Measurements from ENCODE around the gene CDHR5. TPM values are rescaled to one million over a fixed set of nuclear protein-coding genes. Genes with fewer than 3 reads are reported as not detected.

Gene CDHR5
- polyA plus RNA-seq, 1 donor (not counting 4 experiments of a cell fraction or from before 2014, with no cell fraction given), result not detected

DNA sequence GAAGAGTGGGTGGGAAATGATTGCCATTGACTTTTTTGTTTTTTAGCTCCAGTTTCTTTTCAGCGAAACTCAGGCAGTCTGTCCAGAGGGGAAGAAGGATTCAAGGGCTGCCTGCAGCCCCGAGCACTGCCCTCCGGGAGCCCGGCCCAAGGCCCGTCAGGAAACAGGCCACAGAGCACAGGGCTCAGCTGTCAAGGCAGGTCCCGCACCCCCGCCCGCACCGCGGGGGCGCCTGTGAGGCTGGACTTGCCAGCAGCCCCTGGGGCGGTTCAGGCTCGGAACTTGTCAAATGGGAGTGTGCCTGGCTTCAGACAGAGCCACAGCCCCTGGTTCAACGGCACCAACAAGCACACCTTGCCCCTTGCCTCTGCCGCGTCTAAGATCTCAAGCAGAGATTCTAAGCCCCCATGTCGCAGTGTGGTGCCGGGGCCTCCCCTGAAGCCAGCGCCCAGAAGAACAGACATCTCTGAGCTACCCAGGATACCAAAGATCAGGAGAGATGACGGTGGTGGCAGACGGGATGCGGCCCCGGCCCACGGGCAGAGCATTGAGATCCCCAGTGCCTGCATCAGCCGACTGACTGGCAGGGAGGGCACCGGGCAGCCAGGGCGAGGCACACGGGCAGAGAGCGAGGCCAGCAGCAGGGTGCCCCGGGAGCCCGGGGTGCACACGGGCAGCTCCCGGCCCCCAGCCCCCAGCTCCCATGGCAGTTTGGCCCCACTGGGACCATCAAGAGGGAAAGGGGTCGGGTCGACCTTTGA, 17.6 kb downstream of the CDHR5 start:
- Histone ChIP-seq H3K79me2 (ENCODE audit: control insufficient read depth, insufficient read depth, low read length) (no peaks in the 10 kb centered on the region), H3K9ac (ENCODE audit: control insufficient read depth, extremely low read depth, insufficient read depth, low read length) (no peak overlapping the region), H3K4me3 (ENCODE audit: control insufficient read depth in 2 of 3, extremely low read depth in 1 of 3, insufficient read depth in 2 of 3, low read depth in 1 of 3, low read length in 3 of 3) (no peak overlapping the region), H4K20me1 (ENCODE audit: control insufficient read depth, extremely low read depth, insufficient read depth, low read length) (peaks cover 4% of the 10 kb centered on the region), H3K9me3 (ENCODE audit: control insufficient read depth, low read depth, low read length) (no peaks in the 10 kb centered on the region), H3K36me3 (ENCODE audit: control insufficient read depth in 2 of 2, extremely low read depth in 1 of 2, insufficient read depth in 2 of 2, low read length in 2 of 2) (peaks cover 55 to 72% of the 10 kb centered on the region in 2 experiments), H3K9me1 (ENCODE audit: control insufficient read depth, extremely low read depth, insufficient read depth, low read length) (no peaks in the 10 kb centered on the region), H3K27ac (ENCODE audit: control insufficient read depth, insufficient read depth, low read length) (no peak overlapping the region), H3K4me2 (ENCODE audit: control insufficient read depth, extremely low read depth, insufficient read depth, low read depth, low read length) (no peak overlapping the region), H3K27me3 (ENCODE audit: control insufficient read depth, extremely low read depth, insufficient read depth, low read length) (no peaks in the 10 kb centered on the region), H3K4me1 (ENCODE audit: control insufficient read depth, extremely low read depth, insufficient read depth, low read length) (peaks cover 13% of the 10 kb centered on the region), H2AFZ (ENCODE audit: control insufficient read depth, low read length) (no peak overlapping the region)
- FAIRE-seq (no peak), DNase-seq (ENCODE audit: low read depth, low spot score) (no peak)
- TF ChIP-seq, protein P1, sequence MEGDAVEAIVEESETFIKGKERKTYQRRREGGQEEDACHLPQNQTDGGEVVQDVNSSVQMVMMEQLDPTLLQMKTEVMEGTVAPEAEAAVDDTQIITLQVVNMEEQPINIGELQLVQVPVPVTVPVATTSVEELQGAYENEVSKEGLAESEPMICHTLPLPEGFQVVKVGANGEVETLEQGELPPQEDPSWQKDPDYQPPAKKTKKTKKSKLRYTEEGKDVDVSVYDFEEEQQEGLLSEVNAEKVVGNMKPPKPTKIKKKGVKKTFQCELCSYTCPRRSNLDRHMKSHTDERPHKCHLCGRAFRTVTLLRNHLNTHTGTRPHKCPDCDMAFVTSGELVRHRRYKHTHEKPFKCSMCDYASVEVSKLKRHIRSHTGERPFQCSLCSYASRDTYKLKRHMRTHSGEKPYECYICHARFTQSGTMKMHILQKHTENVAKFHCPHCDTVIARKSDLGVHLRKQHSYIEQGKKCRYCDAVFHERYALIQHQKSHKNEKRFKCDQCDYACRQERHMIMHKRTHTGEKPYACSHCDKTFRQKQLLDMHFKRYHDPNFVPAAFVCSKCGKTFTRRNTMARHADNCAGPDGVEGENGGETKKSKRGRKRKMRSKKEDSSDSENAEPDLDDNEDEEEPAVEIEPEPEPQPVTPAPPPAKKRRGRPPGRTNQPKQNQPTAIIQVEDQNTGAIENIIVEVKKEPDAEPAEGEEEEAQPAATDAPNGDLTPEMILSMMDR (optimal IDR thresholded peaks at IDR 0.05 in 1 of 3, IDR thresholded peaks at IDR 0.05 in 1 of 3, conservative IDR thresholded peaks at IDR 0.05 in 1 of 3; ENCODE audit: extremely low read depth in 1 of 3, insufficient read depth in 2 of 3, low read length in 3 of 3), result no peak
- no peak for TF ChIP-seq EZH2 (IDR thresholded peaks at IDR 0.05; ENCODE audit: low read length)
- dilution Hi-C loops (cut with MboI; ENCODE audit: extremely low pct_ligation_motif_present, low sequenced_read_pairs), result no loop called here

- peaks cover 9% of the 10 kb centered on the region for H3K4me1 ChIP-seq (ENCODE audit: control insufficient read depth, extremely low read depth, insufficient read depth, low read length)
- dilution Hi-C loops (cut with MboI; ENCODE audit: extremely low pct_ligation_motif_present, low sequenced_read_pairs), result no loop called here
- H3K36me3 ChIP-seq (ENCODE audit: control insufficient read depth in 2 of 2, extremely low read depth in 1 of 2, insufficient read depth in 2 of 2, low read length in 2 of 2), result peaks cover 62 to 66% of the 10 kb centered on the region in 2 experiments
- FAIRE-seq (no peak), DNase-seq (ENCODE audit: low read depth, low spot score) (no peak)
- no peaks in the 10 kb centered on the region for H4K20me1 ChIP-seq (ENCODE audit: control insufficient read depth, extremely low read depth, insufficient read depth, low read length)
- H3K4me2 ChIP-seq (ENCODE audit: control insufficient read depth, extremely low read depth, insufficient read depth, low read depth, low read length), result no peak overlapping the region
- no peak overlapping the region for H2AFZ ChIP-seq (ENCODE audit: control insufficient read depth, low read length)
- H3K27ac ChIP-seq (ENCODE audit: control insufficient read depth, insufficient read depth, low read length), result no peak overlapping the region
- H3K4me3 ChIP-seq (ENCODE audit: control insufficient read depth in 2 of 3, extremely low read depth in 1 of 3, insufficient read depth in 2 of 3, low read depth in 1 of 3, low read length in 3 of 3), result no peak overlapping the region
- H3K9me3 ChIP-seq (ENCODE audit: control insufficient read depth, low read depth, low read length), result no peaks in the 10 kb centered on the region
- no peak for TF ChIP-seq EZH2 (IDR thresholded peaks at IDR 0.05; ENCODE audit: low read length)
- TF ChIP-seq, protein P1 (optimal IDR thresholded peaks at IDR 0.05 in 1 of 3, IDR thresholded peaks at IDR 0.05 in 1 of 3, conservative IDR thresholded peaks at IDR 0.05 in 1 of 3; ENCODE audit: extremely low read depth in 1 of 3, insufficient read depth in 2 of 3, low read length in 3 of 3), result no peak
- peaks cover 2% of the 10 kb centered on the region for H3K79me2 ChIP-seq (ENCODE audit: control insufficient read depth, insufficient read depth, low read length)
- no peak overlapping the region for H3K9ac ChIP-seq (ENCODE audit: control insufficient read depth, extremely low read depth, insufficient read depth, low read length)
- H3K27me3 ChIP-seq (ENCODE audit: control insufficient read depth, extremely low read depth, insufficient read depth, low read length), result no peaks in the 10 kb centered on the region
- no peaks in the 10 kb centered on the region for H3K9me1 ChIP-seq (ENCODE audit: control insufficient read depth, extremely low read depth, insufficient read depth, low read length)
Measured at GRCh38 chr11:606245-606644, 18.5 kb downstream of the CDHR5 start.

Data from keratinocyte (primary cell).